ENCODE measurements around the gene ATG14.

Gene ATG14

GRCh38 chr14:55454264-55455002, 42.8 kb upstream of the ATG14 start:
- Histone ChIP-seq H3K4me3 (ENCODE audit: low read length, poor library complexity, severe bottlenecking) (no peak overlapping the region), H3K4me1 (ENCODE audit: insufficient read depth, low read length, poor library complexity, severe bottlenecking) (peaks cover 7% of the 10 kb centered on the region), H4K20me1 (ENCODE audit: insufficient read depth, low read length, poor library complexity, severe bottlenecking) (no peaks in the 10 kb centered on the region), H3K9me2 (replicated peaks; ENCODE audit: low read depth, low read length) (no peaks in the 10 kb centered on the region), H3K79me2 (ENCODE audit: insufficient read depth, low read length) (no peaks in the 10 kb centered on the region), H3F3A (ENCODE audit: low read depth) (no peaks in the 10 kb centered on the region), H3K9me3 (ENCODE audit: insufficient read depth, low read depth, low read length) (no peaks in the 10 kb centered on the region), H3K36me3 (ENCODE audit: insufficient read depth, low read length) (no peaks in the 10 kb centered on the region), H3K4me2 (ENCODE audit: low read depth, low read length, poor library complexity, severe bottlenecking) (no peak overlapping the region), H3K9ac (ENCODE audit: low read depth, low read length, poor library complexity, severe bottlenecking) (no peak overlapping the region), H2AFZ (ENCODE audit: low read length) (no peak overlapping the region), H3K27me3 (ENCODE audit: insufficient read depth, low read length, poor library complexity, severe bottlenecking) (no peaks in the 10 kb centered on the region)
- TF ChIP-seq EZH2phosphoT487 (IDR thresholded peaks at IDR 0.05; ENCODE audit: borderline replicate concordance) (no peak), CTCF (conservative IDR thresholded peaks at IDR 0.05; ENCODE audit: low read length) (no peak)

GRCh38 chr14:55451950-55452349, 40.3 kb upstream of the ATG14 start:
- Histone ChIP-seq H3K4me3 (ENCODE audit: low read length, poor library complexity, severe bottlenecking) (no peak overlapping the region), H3K36me3 (ENCODE audit: insufficient read depth, low read length) (no peaks in the 10 kb centered on the region), H3K4me1 (ENCODE audit: insufficient read depth, low read length, poor library complexity, severe bottlenecking) (peaks cover 7% of the 10 kb centered on the region), H3K79me2 (ENCODE audit: insufficient read depth, low read length) (no peaks in the 10 kb centered on the region), H3K9me2 (replicated peaks; ENCODE audit: low read depth, low read length) (no peaks in the 10 kb centered on the region), H4K20me1 (ENCODE audit: insufficient read depth, low read length, poor library complexity, severe bottlenecking) (no peaks in the 10 kb centered on the region), H3K9ac (ENCODE audit: low read depth, low read length, poor library complexity, severe bottlenecking) (no peak overlapping the region), H2AFZ (ENCODE audit: low read length) (peak overlapping the region; percentile 83; the same call in 1 of the 2 replicates), H3F3A (ENCODE audit: low read depth) (no peaks in the 10 kb centered on the region), H3K9me3 (ENCODE audit: insufficient read depth, low read depth, low read length) (no peaks in the 10 kb centered on the region), H3K4me2 (ENCODE audit: low read depth, low read length, poor library complexity, severe bottlenecking) (no peak overlapping the region), H3K27me3 (ENCODE audit: insufficient read depth, low read length, poor library complexity, severe bottlenecking) (no peaks in the 10 kb centered on the region)
- no peak for TF ChIP-seq CTCF (conservative IDR thresholded peaks at IDR 0.05; ENCODE audit: low read length)
- TF ChIP-seq EZH2phosphoT487 (IDR thresholded peaks at IDR 0.05; ENCODE audit: borderline replicate concordance): no peak

GRCh38 chr14:55451398-55451797, 39.8 kb upstream of the ATG14 start:
- Histone ChIP-seq H3K79me2 (ENCODE audit: insufficient read depth, low read length) (no peaks in the 10 kb centered on the region), H3K9me2 (replicated peaks; ENCODE audit: low read depth, low read length) (no peaks in the 10 kb centered on the region), H3K4me2 (ENCODE audit: low read depth, low read length, poor library complexity, severe bottlenecking) (no peak overlapping the region), H2AFZ (ENCODE audit: low read length) (peak overlapping the region; percentile 83), H3K4me1 (ENCODE audit: insufficient read depth, low read length, poor library complexity, severe bottlenecking) (peaks cover 7% of the 10 kb centered on the region), H3F3A (ENCODE audit: low read depth) (no peaks in the 10 kb centered on the region), H3K9me3 (ENCODE audit: insufficient read depth, low read depth, low read length) (no peaks in the 10 kb centered on the region), H3K36me3 (ENCODE audit: insufficient read depth, low read length) (no peaks in the 10 kb centered on the region), H3K27me3 (ENCODE audit: insufficient read depth, low read length, poor library complexity, severe bottlenecking) (no peaks in the 10 kb centered on the region), H3K4me3 (ENCODE audit: low read length, poor library complexity, severe bottlenecking) (no peak overlapping the region), H3K9ac (ENCODE audit: low read depth, low read length, poor library complexity, severe bottlenecking) (no peak overlapping the region), H4K20me1 (ENCODE audit: insufficient read depth, low read length, poor library complexity, severe bottlenecking) (no peaks in the 10 kb centered on the region)
- TF ChIP-seq EZH2phosphoT487 (IDR thresholded peaks at IDR 0.05; ENCODE audit: borderline replicate concordance) (no peak), CTCF (conservative IDR thresholded peaks at IDR 0.05; ENCODE audit: low read length) (no peak)
